IMR-90 (cell line): ENCODE data around the gene VEPH1. TPM values are rescaled to one million over a fixed set of nuclear protein-coding genes. Genes with fewer than 3 reads are reported as not detected.

Experiments used
- ATAC-seq: fragments of 200-7000 bp; cut with Tn5 transposase; 2 replicates; pipeline ENCODE4 v1.9.1; 2020; ENCODE audit warnings: low read depth, mild to moderate bottlenecking, moderate library complexity
- BruUV-seq: library from RNA; stranded (reverse); fragments of 400-500 nt; replicated peaks from 2 replicates; lab custom pipeline; 2021; lab: Mats Ljungman, UMichigan
- CTCF ChIA-PET: fragments of 300-600 bp; formaldehyde crosslinking; extraction: SDS; loops from one replicate; lab custom pipeline; 2021; ENCODE audit warnings: antibody characterized with exemption; lab: Yijun Ruan, JAX
- POLR2A ChIA-PET: fragments of 300-600 bp; sonication (Branson Sonifier 250); formaldehyde crosslinking; loops from one replicate; lab custom pipeline; 2022; ENCODE audit warnings: antibody characterized with exemption; ENCODE audit not compliant: unreplicated experiment; lab: Charles Lee
- DNase-seq: peaks from one replicate; pipeline ENCODE4 v3.0.0; 2013
- H2AFZ ChIP-seq: replicated peaks from 2 replicates; pipeline ENCODE3; 2013; ENCODE audit warnings: low read length, mild to moderate bottlenecking; ENCODE audit not compliant: poor library complexity
- H2AK5ac ChIP-seq: 2 replicates; pipeline ENCODE4 v1.6.1; 2013; ENCODE audit warnings: low read depth, low read length, inconsistent platforms
- H2AK9ac ChIP-seq: replicated peaks from 2 replicates; pipeline ENCODE3; 2013; ENCODE audit warnings: mild to moderate bottlenecking, low read depth, low read length, moderate library complexity; ENCODE audit not compliant: poor library complexity
- H2BK120ac ChIP-seq: 2 replicates; pipeline ENCODE4 v1.6.1; 2013; ENCODE audit warnings: low read depth, low read length, inconsistent platforms
- H2BK15ac ChIP-seq: 3 replicates; pipeline ENCODE4 v1.6.1; 2013; ENCODE audit warnings: low read depth, low read length, inconsistent platforms
- H2BK20ac ChIP-seq: 2 replicates; pipeline ENCODE4 v1.6.1; 2013; ENCODE audit warnings: low read depth, mild to moderate bottlenecking, inconsistent platforms, low read length, moderate library complexity
- H2BK5ac ChIP-seq: 2 replicates; pipeline ENCODE4 v1.6.1; 2013; ENCODE audit warnings: mild to moderate bottlenecking, low read depth, low read length, inconsistent platforms; ENCODE audit not compliant: poor library complexity, severe bottlenecking
- H3K14ac ChIP-seq: replicated peaks from 2 replicates; pipeline ENCODE4 v1.6.1; 2013; ENCODE audit warnings: low read depth, low read length, inconsistent platforms
- H3K18ac ChIP-seq: 2 replicates; pipeline ENCODE4 v1.6.1; 2013; ENCODE audit warnings: low read depth, low read length, control low read depth
- H3K23ac ChIP-seq: 2 replicates; pipeline ENCODE4 v1.6.1; 2013; ENCODE audit warnings: low read depth, low read length, inconsistent platforms
- H3K27ac ChIP-seq: 2 replicates; pipeline ENCODE4 v1.5.1; 2013; ENCODE audit warnings: mild to moderate bottlenecking, control low read depth, low read length; ENCODE audit not compliant: insufficient read depth
- H3K27me3 ChIP-seq: 2 replicates; pipeline ENCODE4 v1.6.1; 2013; ENCODE audit warnings: low read length; ENCODE audit not compliant: control insufficient read depth, insufficient read depth
- H3K36me3 ChIP-seq: 2 replicates; pipeline ENCODE4 v1.6.1; 2013; ENCODE audit warnings: low read length, mixed read lengths; ENCODE audit not compliant: control insufficient read depth, insufficient read depth
- H3K4ac ChIP-seq: 2 replicates; pipeline ENCODE4 v1.6.1; 2013; ENCODE audit warnings: low read depth, low read length, inconsistent platforms
- H3K4me1 ChIP-seq: 2 replicates; pipeline ENCODE4 v1.6.1; 2013; ENCODE audit warnings: low read length, mixed read lengths; ENCODE audit not compliant: control insufficient read depth, insufficient read depth
- H3K4me2 ChIP-seq: 2 replicates; pipeline ENCODE4 v1.6.1; 2013; ENCODE audit warnings: low read depth, mild to moderate bottlenecking, control low read depth, low read length, moderate library complexity
- H3K4me3 ChIP-seq: 2 replicates; pipeline ENCODE4 v1.5.1; 2013; ENCODE audit warnings: low read depth, mild to moderate bottlenecking, control low read depth, low read length, moderate library complexity; ENCODE audit not compliant: insufficient read depth
- H3K56ac ChIP-seq: 2 replicates; pipeline ENCODE4 v1.6.1; 2013; ENCODE audit warnings: low read length, inconsistent platforms; ENCODE audit not compliant: insufficient read depth; ENCODE audit errors: extremely low read depth
- H3K79me1 ChIP-seq, 2 experiments: 2 replicates each; pipeline ENCODE4 v1.6.1; 2013; ENCODE audit warnings: low read length in 2 of 2, inconsistent platforms in 1 of 2, low read depth in 1 of 2
- H3K9ac ChIP-seq: 2 replicates; pipeline ENCODE4 v1.6.1; 2013; ENCODE audit warnings: low read depth, low read length, control low read depth
- H3K9me1 ChIP-seq: 2 replicates; pipeline ENCODE4 v1.6.1; 2013; ENCODE audit warnings: low read length, inconsistent platforms; ENCODE audit not compliant: insufficient read depth
- H3K9me3 ChIP-seq: 2 replicates; pipeline ENCODE4 v1.6.1; 2013; ENCODE audit warnings: low read length; ENCODE audit not compliant: control insufficient read depth, insufficient read depth
- H4K20me1 ChIP-seq: 2 replicates; pipeline ENCODE4 v1.6.1; 2013; ENCODE audit warnings: low read length, inconsistent platforms; ENCODE audit not compliant: insufficient read depth
- H4K5ac ChIP-seq: 2 replicates; pipeline ENCODE4 v1.6.1; 2013; ENCODE audit warnings: mild to moderate bottlenecking, low read depth, low read length, control low read depth
- H4K8ac ChIP-seq, 2 experiments: 2 replicates each; pipeline ENCODE4 v1.6.1; 2013; ENCODE audit warnings: low read depth in 2 of 2, low read length in 2 of 2, control low read depth in 1 of 2, inconsistent platforms in 1 of 2
- H4K91ac ChIP-seq: 2 replicates; pipeline ENCODE4 v1.6.1; 2013; ENCODE audit warnings: low read depth, low read length, inconsistent platforms; ENCODE audit not compliant: insufficient read depth
- CEBPB ChIP-seq: IDR thresholded peaks from 2 replicates; pipeline ENCODE4 v1.6.1; 2012; ENCODE audit warnings: low read depth, low read length, improper control_type of control experiment
- CHD1 ChIP-seq: IDR thresholded peaks from 2 replicates; pipeline ENCODE4 v1.6.1; 2012; ENCODE audit warnings: low read depth, low read length, improper control_type of control experiment
- RCOR1 ChIP-seq: IDR thresholded peaks from 2 replicates; pipeline ENCODE4 v1.6.1; 2012; ENCODE audit warnings: mild to moderate bottlenecking, low read length, improper control_type of control experiment; ENCODE audit not compliant: insufficient replicate concordance
- USF2 ChIP-seq: fragments of 150-350 bp; IDR thresholded peaks from 2 replicates; pipeline ENCODE4 v1.6.1; 2017; ENCODE audit warnings: mild to moderate bottlenecking, antibody characterized with exemption, low read length, low read depth
- WGBS, 2 experiments: methylation state at CpG; one replicate each; pipeline versions ENCODE4 v1.1.5 to v1.1.7; 2013; ENCODE audit warnings: missing lambda C conversion rate in 2 of 2; ENCODE audit not compliant: insufficient read length in 1 of 2; ENCODE audit errors: extremely low coverage in 2 of 2; 5-methylcytosine and 5-hydroxymethylcytosine counted together
- dilution Hi-C: fragments of 300-500 bp; cut with HindIII; formaldehyde crosslinking; loops from one replicate; pipeline ENCODE4 v1.14.3; 2018; ENCODE audit warnings: low sequenced_read_pairs; ENCODE audit not compliant: unreplicated experiment
- in situ Hi-C: fragments of 300-500 bp; cut with MboI; formaldehyde crosslinking; loops from 3 replicates; pipeline ENCODE4 v1.14.3; 2019; ENCODE audit warnings: low sequenced_read_pairs, inconsistent platforms, mixed read lengths
- intact Hi-C: fragments of 100-400 bp; cut with micrococcal nuclease; formaldehyde crosslinking; loops from 2 replicates; pipeline ENCODE4 v1.10.0; 2022
- polyA plus RNA-seq, 3 experiments: library from polyadenylated mRNA; depleted of rRNA; stranded (reverse); fragments of >200 nt; gene quantifications; 2 replicates each; pipeline ENCODE4 v1.2.3, GENCODE V29; 2012; ENCODE audit warnings: low replicate concordance in 1 of 3
- total RNA-seq: library from RNA; depleted of rRNA; stranded (reverse); fragments of >200 nt; gene quantifications from 2 replicates; pipeline ENCODE4 v1.2.3, GENCODE V29; 2012

Gene VEPH1
- total and polyA plus RNA-seq, 2 of the 4 experiments (the other 2 are of a cell fraction), result 30.5 to 130 TPM

- Histone ChIP-seq H3K4me1 (peaks cover 28% of the 10 kb centered on the region), H4K20me1 (no peaks in the 10 kb centered on the region), H3K9ac (peak overlapping the region; percentile 5; the same call in 1 of the 2 replicates), H3K23ac (0 out of 2 replicates have a peak overlapping the region, but pooled peaks have one; percentile 46), H2AK5ac (peak overlapping the region; percentile 21; the same call in 1 of the 2 replicates), H3K9me3 (no peaks in the 10 kb centered on the region), H3K4ac (peak overlapping the region; percentile 57), H3K4me2 (peak overlapping the region; percentile 52), H2BK20ac (peak overlapping the region; percentile 18; the same call in 1 of the 2 replicates), H3K18ac (peak overlapping the region; percentile 36; the same call in 1 of the 2 replicates), H2BK15ac (peak overlapping the region; percentile 68; the same call in 1 of the 3 replicates), H2BK5ac (peak overlapping the region; percentile 76), H3K14ac (peak overlapping the region; percentile 15; the same call in 1 of the 2 replicates), H3K79me1 (peaks cover 19 to 60% of the 10 kb centered on the region in 2 experiments; a peak in 3 of 4 replicates), H3K27ac (peak overlapping the region; percentile 26; the same call in 1 of the 2 replicates), H2AFZ (no peak overlapping the region), H3K4me3 (no peak overlapping the region), H2BK120ac (peak overlapping the region; percentile 13), H3K9me1 (peaks cover 16% of the 10 kb centered on the region), H4K8ac (peak overlapping the region; percentile 24 to 38; a peak in 3 of 4 replicates), H3K56ac (0 out of 2 replicates have a peak overlapping the region, but pooled peaks have one; percentile 2), H4K91ac (peak overlapping the region; percentile 58; the same call in 1 of the 2 replicates), H3K36me3 (no peaks in the 10 kb centered on the region), H3K27me3 (no peaks in the 10 kb centered on the region), H2AK9ac (no peak overlapping the region), H4K5ac (peak overlapping the region; percentile 65)
- peak; percentile 50 for DNase-seq
- no TSS peak for BruUV-seq
- no peak for TF ChIP-seq USF2
- TF ChIP-seq CEBPB, result no peak
- TF ChIP-seq CHD1, result no peak
- no peak for TF ChIP-seq RCOR1
- in situ Hi-C loops (no loop called here), dilution Hi-C loops (no loop called here), intact Hi-C loops (loop anchor here (5.0 kb wide), 1 partner anchor 260 kb away; no protein-coding TSS in a partner anchor)
- ChIA-PET POLR2A (interaction anchor here (0.9 kb wide), 1 partner anchor 16 kb away, joined by 4 read pairs; no protein-coding TSS in a partner anchor), CTCF (interaction anchor here (1.0 to 1.5 kb wide), 2 partner anchors 34 to 45 kb away, joined by 3 to 5 read pairs; no protein-coding TSS in a partner anchor)
- peak; percentile 42 for ATAC-seq
- no CpG with 5 or more reads among the region's 5 CpGs for WGBS, 2 experiments
Measured at GRCh38 chr3:157527131-157527881, 24.1 kb upstream of the VEPH1 start.
